GM19395 (cell line): ENCODE results near the gene NAT14.
A peak's percentile ranks its signal among the peaks of the same experiment; 100 is the strongest.

Source experiments
- ATAC-seq: cut with Tn5 transposase; IDR thresholded peaks from one replicate; pipeline ENCODE4 v1.9.1; 2021; ENCODE audit warnings: mild to moderate bottlenecking, moderate library complexity; ENCODE audit not compliant: unreplicated experiment

Gene NAT14

GRCh38 chr19:55452749-55453346 lies 32.1 kb upstream of the NAT14 start:
- ATAC-seq, result no peak

GRCh38 chr19:55453511-55454260 lies 31.3 kb upstream of the NAT14 start:
- ATAC-seq, result no peak

- no peak for ATAC-seq
Measured at GRCh38 chr19:55454787-55455243, 30.2 kb upstream of the NAT14 start.

GRCh38 chr19:55455576-55456235 lies 29.3 kb upstream of the NAT14 start:
- ATAC-seq, result no peak

GRCh38 chr19:55456347-55456746 lies 28.6 kb upstream of the NAT14 start:
- ATAC-seq, result no peak

GRCh38 chr19:55457683-55458457 lies 27.1 kb upstream of the NAT14 start:
- no peak for ATAC-seq

- no peak for ATAC-seq
Measured at GRCh38 chr19:55459551-55459949, 25.4 kb upstream of the NAT14 start.

- no peak for ATAC-seq
Measured at GRCh38 chr19:55459950-55460657, 24.9 kb upstream of the NAT14 start.

GRCh38 chr19:55460670-55461258 lies 24.2 kb upstream of the NAT14 start:
- no peak for ATAC-seq

GRCh38 chr19:55461259-55461973 lies 23.6 kb upstream of the NAT14 start, which contains the start of gene ISOC2:
ISOC2 (minus strand) TSS chr19:55461642; CDS start chr19:55456486, 5,156 bp downstream.
- peak; percentile 91 for ATAC-seq

GRCh38 chr19:55461974-55462626 lies 22.9 kb upstream of the NAT14 start:
- no peak for ATAC-seq

- ATAC-seq, result no peak
Measured at GRCh38 chr19:55462722-55463121, 22.3 kb upstream of the NAT14 start.

GRCh38 chr19:55463583-55464031 lies 21.4 kb upstream of the NAT14 start:
- no peak for ATAC-seq

- ATAC-seq, result no peak
Measured at GRCh38 chr19:55464039-55464661, 20.8 kb upstream of the NAT14 start.

GRCh38 chr19:55464662-55465054 lies 20.3 kb upstream of the NAT14 start, which contains the start of gene C19orf85:
C19orf85 (minus strand) TSS chr19:55464751; CDS start chr19:55464554, 197 bp downstream.
- ATAC-seq, result no peak

- ATAC-seq, result no peak
Measured at GRCh38 chr19:55465460-55466240, 19.3 kb upstream of the NAT14 start.

- ATAC-seq, result no peak
Measured at GRCh38 chr19:55466241-55466614, 18.8 kb upstream of the NAT14 start.
